ENCODE results near the gene KRTAP5-9. TPM values are rescaled to one million over a fixed set of nuclear protein-coding genes. Genes with fewer than 3 reads are reported as not detected.

KRTAP5-9 gene
- not detected for total RNA-seq
- long read RNA-seq, result 0 reads

DNA sequence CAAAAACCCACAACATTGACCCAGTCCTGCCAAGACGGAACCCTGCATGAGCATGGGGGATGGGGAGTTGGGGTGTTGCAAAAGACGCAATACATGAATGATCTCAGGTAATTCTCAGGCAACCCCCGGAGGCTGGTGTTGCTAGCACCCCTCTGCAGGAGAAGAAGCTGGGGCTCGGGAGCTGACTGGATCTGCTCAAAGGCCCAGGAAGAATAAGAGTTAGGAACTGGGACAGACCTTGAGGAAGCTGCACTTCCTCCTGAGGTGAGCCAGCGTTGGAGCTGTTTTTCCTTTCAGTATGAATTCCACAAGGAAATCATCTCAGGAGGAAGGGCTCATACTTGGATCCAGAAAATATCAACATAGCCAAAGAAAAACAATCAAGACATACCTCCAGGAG lies at the start of gene KRTAP5-9:
TSS of gene KRTAP5-9 (plus strand) at position 301 of the 400 bp plus-strand sequence. CDS start 238 bp downstream, outside the sequence.
- no peak within 1 kb of the TSS for H3K27ac ChIP-seq
- no peaks in the 10 kb centered on the region for H3K9me3 ChIP-seq
- TF ChIP-seq, protein P1, sequence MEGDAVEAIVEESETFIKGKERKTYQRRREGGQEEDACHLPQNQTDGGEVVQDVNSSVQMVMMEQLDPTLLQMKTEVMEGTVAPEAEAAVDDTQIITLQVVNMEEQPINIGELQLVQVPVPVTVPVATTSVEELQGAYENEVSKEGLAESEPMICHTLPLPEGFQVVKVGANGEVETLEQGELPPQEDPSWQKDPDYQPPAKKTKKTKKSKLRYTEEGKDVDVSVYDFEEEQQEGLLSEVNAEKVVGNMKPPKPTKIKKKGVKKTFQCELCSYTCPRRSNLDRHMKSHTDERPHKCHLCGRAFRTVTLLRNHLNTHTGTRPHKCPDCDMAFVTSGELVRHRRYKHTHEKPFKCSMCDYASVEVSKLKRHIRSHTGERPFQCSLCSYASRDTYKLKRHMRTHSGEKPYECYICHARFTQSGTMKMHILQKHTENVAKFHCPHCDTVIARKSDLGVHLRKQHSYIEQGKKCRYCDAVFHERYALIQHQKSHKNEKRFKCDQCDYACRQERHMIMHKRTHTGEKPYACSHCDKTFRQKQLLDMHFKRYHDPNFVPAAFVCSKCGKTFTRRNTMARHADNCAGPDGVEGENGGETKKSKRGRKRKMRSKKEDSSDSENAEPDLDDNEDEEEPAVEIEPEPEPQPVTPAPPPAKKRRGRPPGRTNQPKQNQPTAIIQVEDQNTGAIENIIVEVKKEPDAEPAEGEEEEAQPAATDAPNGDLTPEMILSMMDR (IDR thresholded peaks at IDR 0.05), result no peak
- no peaks in the 10 kb centered on the region for H3K4me1 ChIP-seq
- H3K4me3 ChIP-seq, result no peak within 1 kb of the TSS
- no peak for DNase-seq
- ATAC-seq, result no peak
- intact Hi-C loops (cut with DNase I), result no loop called here
- H3K36me3 ChIP-seq, result no peaks in the 10 kb centered on the region
- no peaks in the 10 kb centered on the region for H3K27me3 ChIP-seq (ENCODE audit: low read depth)

- ATAC-seq (no peak), DNase-seq (no peak)
- H3K36me3 ChIP-seq, result peaks cover 82% of the 10 kb centered on the region
- H3K4me1 ChIP-seq, result no peaks in the 10 kb centered on the region
- H3K9me3 ChIP-seq, result no peaks in the 10 kb centered on the region
- no peak overlapping the region for H3K27ac ChIP-seq
- intact Hi-C loops (cut with DNase I), result no loop called here
- TF ChIP-seq, protein P1 (IDR thresholded peaks at IDR 0.05), result no peak
- H3K27me3 ChIP-seq (ENCODE audit: low read depth), result no peaks in the 10 kb centered on the region
- H3K4me3 ChIP-seq, result no peak overlapping the region
Observed at GRCh38 chr11:71499125-71499524, 49.1 kb upstream of the KRTAP5-9 start.

DNA sequence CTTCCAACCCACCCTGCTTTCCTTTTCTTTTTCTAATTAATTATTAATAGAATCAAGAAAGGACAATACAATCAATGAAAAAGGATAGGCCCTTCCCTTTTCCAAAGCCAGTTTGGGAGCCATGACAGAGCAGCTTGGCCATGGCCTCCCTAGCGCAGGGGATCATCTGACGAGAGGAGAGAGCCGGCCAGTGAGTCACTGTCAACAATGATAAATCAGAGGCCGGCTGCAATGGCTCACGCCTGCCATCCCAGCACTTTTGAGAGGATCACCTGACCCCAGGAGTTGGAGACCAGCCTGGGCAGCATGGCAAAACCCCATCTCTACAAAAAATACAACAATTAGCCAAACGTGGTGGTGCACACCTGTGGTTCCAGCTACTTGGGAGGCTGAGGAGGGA lies 48.7 kb upstream of the KRTAP5-9 start:
- DNase-seq, result no peak
- Histone ChIP-seq H3K36me3 (peaks cover 80% of the 10 kb centered on the region), H3K4me3 (no peak overlapping the region), H3K4me1 (no peaks in the 10 kb centered on the region), H3K9me3 (no peaks in the 10 kb centered on the region), H3K27ac (no peak overlapping the region), H3K27me3 (ENCODE audit: low read depth) (no peaks in the 10 kb centered on the region)
- intact Hi-C loops (cut with DNase I), result no loop called here
- no peak for ATAC-seq
- TF ChIP-seq, protein P1 (IDR thresholded peaks at IDR 0.05), result no peak

- no peak overlapping the region for H3K4me3 ChIP-seq
- H3K27me3 ChIP-seq (ENCODE audit: low read depth), result no peaks in the 10 kb centered on the region
- TF ChIP-seq, protein P1 (IDR thresholded peaks at IDR 0.05), result no peak
- no peak overlapping the region for H3K27ac ChIP-seq
- H3K9me3 ChIP-seq, result no peaks in the 10 kb centered on the region
- H3K36me3 ChIP-seq, result peaks cover 69% of the 10 kb centered on the region
- intact Hi-C loops (cut with DNase I), result no loop called here
- ATAC-seq, result no peak
- H3K4me1 ChIP-seq, result no peaks in the 10 kb centered on the region
- no peak for DNase-seq
Observed at GRCh38 chr11:71500601-71501021, 47.6 kb upstream of the KRTAP5-9 start.

GRCh38 chr11:71501071-71501985 lies 46.9 kb upstream of the KRTAP5-9 start:
- no peaks in the 10 kb centered on the region for H3K27me3 ChIP-seq (ENCODE audit: low read depth)
- TF ChIP-seq, protein P1 (IDR thresholded peaks at IDR 0.05), result no peak
- H3K36me3 ChIP-seq, result peaks cover 65% of the 10 kb centered on the region
- H3K27ac ChIP-seq, result no peak overlapping the region
- intact Hi-C loops (cut with DNase I), result no loop called here
- H3K4me3 ChIP-seq, result no peak overlapping the region
- ATAC-seq (no peak), DNase-seq (no peak)
- no peaks in the 10 kb centered on the region for H3K9me3 ChIP-seq
- no peaks in the 10 kb centered on the region for H3K4me1 ChIP-seq

All from lower lobe of right lung (tissue), 2 donors.